Measurements from ENCODE around the gene MLXIPL. TPM values are rescaled to one million over a fixed set of nuclear protein-coding genes. Genes with fewer than 3 reads are reported as not detected.

The MLXIPL gene
- polyA plus RNA-seq, 1 donor from 2014 or later, result 1.8 TPM

DNA sequence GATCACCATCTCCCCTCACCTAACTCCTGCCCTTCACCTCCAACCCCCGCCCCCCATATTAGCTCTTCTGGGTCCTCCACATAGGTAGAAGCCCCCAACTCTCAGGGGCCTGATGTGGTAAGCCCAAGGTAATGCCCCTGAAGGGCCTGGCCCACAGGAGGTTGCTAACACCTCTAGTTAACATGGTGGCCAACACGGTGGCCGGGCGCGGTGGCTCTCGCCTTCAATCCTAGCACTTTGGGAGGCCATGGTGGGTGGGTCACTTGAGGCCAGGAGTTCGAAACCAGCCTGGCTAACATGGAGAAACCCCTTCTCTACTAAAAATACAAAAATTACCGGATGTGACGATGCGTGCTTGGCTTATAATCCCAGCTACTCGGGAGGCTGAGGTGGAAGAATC lies 954 bp upstream of the MLXIPL start:
- Histone ChIP-seq H3K4me2 (ENCODE audit: low read length) (no peak overlapping the region), H2AFZ (ENCODE audit: low read depth, low read length) (no peak overlapping the region), H3K9me2 (ENCODE audit: insufficient read depth, low read length) (no peaks in the 10 kb centered on the region), H3K27ac (ENCODE audit: low read length) (no peak overlapping the region), H3K79me2 (replicated peaks; ENCODE audit: insufficient read depth, low read length) (no peaks in the 10 kb centered on the region), H4K20me1 (ENCODE audit: insufficient read depth) (no peaks in the 10 kb centered on the region), H3K27me3 (ENCODE audit: insufficient read depth, low read depth, low read length) (peaks cover 41% of the 10 kb centered on the region), H3K4me3 (ENCODE audit: low read length) (no peak overlapping the region), H3F3A (ENCODE audit: insufficient read depth, low read length, poor library complexity, severe bottlenecking) (no peaks in the 10 kb centered on the region), H3K9me3 (ENCODE audit: low read length) (no peaks in the 10 kb centered on the region), H3K9ac (ENCODE audit: low read length) (no peak overlapping the region), H3K36me3 (ENCODE audit: insufficient read depth, low read length) (no peaks in the 10 kb centered on the region)
- TF ChIP-seq POLR2AphosphoS5 (IDR thresholded peaks at IDR 0.05) (no peak), SMC3 (conservative IDR thresholded peaks at IDR 0.05; ENCODE audit: poor library complexity) (no peak), RAD21 (conservative IDR thresholded peaks at IDR 0.05) (no peak), EZH2 (IDR thresholded peaks at IDR 0.05; ENCODE audit: borderline replicate concordance, insufficient read depth, low read length, poor library complexity, severe bottlenecking) (no peak), TAF1 (IDR thresholded peaks at IDR 0.05; ENCODE audit: low read depth) (no peak), EP300 (conservative IDR thresholded peaks at IDR 0.05; ENCODE audit: poor library complexity, severe bottlenecking) (no peak), MXI1 (conservative IDR thresholded peaks at IDR 0.05; ENCODE audit: poor library complexity, severe bottlenecking) (no peak)
- TF ChIP-seq, protein P1, sequence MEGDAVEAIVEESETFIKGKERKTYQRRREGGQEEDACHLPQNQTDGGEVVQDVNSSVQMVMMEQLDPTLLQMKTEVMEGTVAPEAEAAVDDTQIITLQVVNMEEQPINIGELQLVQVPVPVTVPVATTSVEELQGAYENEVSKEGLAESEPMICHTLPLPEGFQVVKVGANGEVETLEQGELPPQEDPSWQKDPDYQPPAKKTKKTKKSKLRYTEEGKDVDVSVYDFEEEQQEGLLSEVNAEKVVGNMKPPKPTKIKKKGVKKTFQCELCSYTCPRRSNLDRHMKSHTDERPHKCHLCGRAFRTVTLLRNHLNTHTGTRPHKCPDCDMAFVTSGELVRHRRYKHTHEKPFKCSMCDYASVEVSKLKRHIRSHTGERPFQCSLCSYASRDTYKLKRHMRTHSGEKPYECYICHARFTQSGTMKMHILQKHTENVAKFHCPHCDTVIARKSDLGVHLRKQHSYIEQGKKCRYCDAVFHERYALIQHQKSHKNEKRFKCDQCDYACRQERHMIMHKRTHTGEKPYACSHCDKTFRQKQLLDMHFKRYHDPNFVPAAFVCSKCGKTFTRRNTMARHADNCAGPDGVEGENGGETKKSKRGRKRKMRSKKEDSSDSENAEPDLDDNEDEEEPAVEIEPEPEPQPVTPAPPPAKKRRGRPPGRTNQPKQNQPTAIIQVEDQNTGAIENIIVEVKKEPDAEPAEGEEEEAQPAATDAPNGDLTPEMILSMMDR (IDR thresholded peaks at IDR 0.05; ENCODE audit: poor library complexity, severe bottlenecking), result no peak
- TF ChIP-seq, protein P2, sequence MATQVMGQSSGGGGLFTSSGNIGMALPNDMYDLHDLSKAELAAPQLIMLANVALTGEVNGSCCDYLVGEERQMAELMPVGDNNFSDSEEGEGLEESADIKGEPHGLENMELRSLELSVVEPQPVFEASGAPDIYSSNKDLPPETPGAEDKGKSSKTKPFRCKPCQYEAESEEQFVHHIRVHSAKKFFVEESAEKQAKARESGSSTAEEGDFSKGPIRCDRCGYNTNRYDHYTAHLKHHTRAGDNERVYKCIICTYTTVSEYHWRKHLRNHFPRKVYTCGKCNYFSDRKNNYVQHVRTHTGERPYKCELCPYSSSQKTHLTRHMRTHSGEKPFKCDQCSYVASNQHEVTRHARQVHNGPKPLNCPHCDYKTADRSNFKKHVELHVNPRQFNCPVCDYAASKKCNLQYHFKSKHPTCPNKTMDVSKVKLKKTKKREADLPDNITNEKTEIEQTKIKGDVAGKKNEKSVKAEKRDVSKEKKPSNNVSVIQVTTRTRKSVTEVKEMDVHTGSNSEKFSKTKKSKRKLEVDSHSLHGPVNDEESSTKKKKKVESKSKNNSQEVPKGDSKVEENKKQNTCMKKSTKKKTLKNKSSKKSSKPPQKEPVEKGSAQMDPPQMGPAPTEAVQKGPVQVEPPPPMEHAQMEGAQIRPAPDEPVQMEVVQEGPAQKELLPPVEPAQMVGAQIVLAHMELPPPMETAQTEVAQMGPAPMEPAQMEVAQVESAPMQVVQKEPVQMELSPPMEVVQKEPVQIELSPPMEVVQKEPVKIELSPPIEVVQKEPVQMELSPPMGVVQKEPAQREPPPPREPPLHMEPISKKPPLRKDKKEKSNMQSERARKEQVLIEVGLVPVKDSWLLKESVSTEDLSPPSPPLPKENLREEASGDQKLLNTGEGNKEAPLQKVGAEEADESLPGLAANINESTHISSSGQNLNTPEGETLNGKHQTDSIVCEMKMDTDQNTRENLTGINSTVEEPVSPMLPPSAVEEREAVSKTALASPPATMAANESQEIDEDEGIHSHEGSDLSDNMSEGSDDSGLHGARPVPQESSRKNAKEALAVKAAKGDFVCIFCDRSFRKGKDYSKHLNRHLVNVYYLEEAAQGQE (IDR thresholded peaks at IDR 0.05; ENCODE audit: borderline replicate concordance), result no peak

DNA sequence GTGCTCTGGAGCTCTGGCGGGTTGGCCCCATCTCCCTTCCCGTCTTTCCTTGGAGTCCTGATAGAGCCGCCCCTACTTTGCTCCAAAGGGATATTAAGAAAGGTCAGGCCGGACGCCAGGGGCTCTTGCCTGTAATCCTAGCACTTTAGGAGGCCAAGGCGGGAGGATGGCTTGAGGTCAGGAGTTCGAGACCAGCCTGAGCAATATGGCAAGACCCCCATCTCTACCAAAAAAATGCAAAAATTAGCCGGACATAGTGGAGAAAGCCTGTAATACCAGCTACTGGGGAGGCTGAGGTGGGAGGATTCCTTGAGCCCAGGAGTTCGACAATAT lies 313 bp upstream of the MLXIPL start:
- Histone ChIP-seq H3K27me3 (ENCODE audit: insufficient read depth, low read depth, low read length) (peaks cover 41% of the 10 kb centered on the region), H3K4me3 (ENCODE audit: low read length) (peak overlapping the region; percentile 78), H4K20me1 (ENCODE audit: insufficient read depth) (no peaks in the 10 kb centered on the region), H3K36me3 (ENCODE audit: insufficient read depth, low read length) (no peaks in the 10 kb centered on the region), H2AFZ (ENCODE audit: low read depth, low read length) (no peak overlapping the region), H3K9me2 (ENCODE audit: insufficient read depth, low read length) (no peaks in the 10 kb centered on the region), H3K4me2 (ENCODE audit: low read length) (no peak overlapping the region), H3K79me2 (replicated peaks; ENCODE audit: insufficient read depth, low read length) (no peaks in the 10 kb centered on the region), H3K9ac (ENCODE audit: low read length) (no peak overlapping the region), H3F3A (ENCODE audit: insufficient read depth, low read length, poor library complexity, severe bottlenecking) (no peaks in the 10 kb centered on the region), H3K9me3 (ENCODE audit: low read length) (no peaks in the 10 kb centered on the region), H3K27ac (ENCODE audit: low read length) (no peak overlapping the region)
- TF ChIP-seq EZH2 (IDR thresholded peaks at IDR 0.05; ENCODE audit: borderline replicate concordance, insufficient read depth, low read length, poor library complexity, severe bottlenecking), result no peak
- no peak for TF ChIP-seq SMC3 (conservative IDR thresholded peaks at IDR 0.05; ENCODE audit: poor library complexity)
- TF ChIP-seq, protein P1 (IDR thresholded peaks at IDR 0.05; ENCODE audit: poor library complexity, severe bottlenecking), result no peak
- TF ChIP-seq, protein P2 (IDR thresholded peaks at IDR 0.05; ENCODE audit: borderline replicate concordance), result no peak
- TF ChIP-seq RAD21 (conservative IDR thresholded peaks at IDR 0.05), result no peak
- no peak for TF ChIP-seq TAF1 (IDR thresholded peaks at IDR 0.05; ENCODE audit: low read depth)
- TF ChIP-seq EP300 (conservative IDR thresholded peaks at IDR 0.05; ENCODE audit: poor library complexity, severe bottlenecking), result no peak
- TF ChIP-seq POLR2AphosphoS5 (IDR thresholded peaks at IDR 0.05), result no peak
- TF ChIP-seq MXI1 (conservative IDR thresholded peaks at IDR 0.05; ENCODE audit: poor library complexity, severe bottlenecking), result no peak

Measured in neural cell (in vitro differentiated cells).